Stimulated activated CD4-positive, alpha-beta T cell treated with anti-CD3 and anti-CD28 coated beads, TNF-alpha, amount 100 ng/mL, for 4 hours (primary cell): ENCODE measurements around the gene FBXW4.

ENCODE experiments used
- DNase-seq, 3 experiments: peaks; one replicate each; pipeline ENCODE4 v3.0.0-alpha.2; 2020; ENCODE audit warnings: low read depth in 3 of 3

The FBXW4 gene

DNA sequence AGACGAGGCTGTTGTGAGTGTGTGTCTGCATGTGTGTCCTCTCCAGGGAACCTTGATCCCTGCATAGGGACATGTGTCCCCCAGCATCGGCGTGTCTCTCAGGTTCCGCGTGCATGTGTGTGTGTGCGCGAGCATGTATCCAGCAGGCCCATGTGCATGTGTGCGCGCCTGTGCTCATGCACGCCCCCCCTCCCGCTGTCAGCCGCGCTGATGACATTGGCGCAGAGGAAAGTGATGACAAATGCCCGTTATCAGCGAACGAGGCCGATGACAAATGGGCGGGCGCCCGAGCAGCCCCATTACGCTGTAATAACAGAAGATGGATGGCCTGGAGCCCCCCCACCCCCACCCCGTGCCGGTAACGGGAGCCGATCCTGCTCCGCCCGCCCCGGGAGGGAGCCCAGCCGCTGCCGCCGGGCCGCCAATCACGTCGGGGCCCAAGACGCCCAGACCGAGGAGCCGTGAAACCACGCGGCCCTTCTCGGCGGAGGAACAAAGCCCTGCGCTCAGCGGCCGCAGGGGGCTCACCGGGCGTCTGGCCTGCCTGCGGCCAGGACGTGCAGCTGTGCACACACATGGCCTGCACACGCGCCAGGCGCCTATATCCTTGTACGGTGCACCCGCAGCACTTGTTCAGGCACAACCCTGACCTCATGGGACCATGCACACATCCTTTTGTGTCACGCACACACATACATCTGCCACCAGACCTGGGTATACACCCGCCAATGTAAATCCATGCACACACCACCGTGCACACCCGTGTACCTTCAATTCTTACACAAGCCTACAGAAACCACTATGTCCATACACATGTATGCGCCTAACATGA lies 128.4 kb downstream of the FBXW4 start:
- DNase-seq: no peak

DNA sequence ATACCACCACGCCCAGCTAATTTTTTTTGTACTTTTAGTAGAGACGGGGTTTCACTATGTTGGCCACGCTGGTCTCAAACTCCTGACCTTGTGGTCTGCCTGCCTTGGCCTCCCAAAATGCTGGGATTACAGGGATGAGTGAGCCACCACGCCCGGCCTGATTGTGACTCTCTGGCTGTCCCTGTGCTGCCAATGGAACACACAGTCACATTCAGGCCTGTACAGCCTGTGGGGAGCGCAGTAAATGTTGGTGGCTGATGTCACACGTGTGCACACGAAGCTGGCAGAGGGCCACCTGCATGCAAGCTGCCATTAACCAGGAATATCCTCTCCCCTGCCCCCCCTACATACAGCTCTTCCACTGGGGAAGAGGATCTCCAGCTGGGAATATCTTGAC lies 129.0 kb downstream of the FBXW4 start:
- DNase-seq: no peak

DNA sequence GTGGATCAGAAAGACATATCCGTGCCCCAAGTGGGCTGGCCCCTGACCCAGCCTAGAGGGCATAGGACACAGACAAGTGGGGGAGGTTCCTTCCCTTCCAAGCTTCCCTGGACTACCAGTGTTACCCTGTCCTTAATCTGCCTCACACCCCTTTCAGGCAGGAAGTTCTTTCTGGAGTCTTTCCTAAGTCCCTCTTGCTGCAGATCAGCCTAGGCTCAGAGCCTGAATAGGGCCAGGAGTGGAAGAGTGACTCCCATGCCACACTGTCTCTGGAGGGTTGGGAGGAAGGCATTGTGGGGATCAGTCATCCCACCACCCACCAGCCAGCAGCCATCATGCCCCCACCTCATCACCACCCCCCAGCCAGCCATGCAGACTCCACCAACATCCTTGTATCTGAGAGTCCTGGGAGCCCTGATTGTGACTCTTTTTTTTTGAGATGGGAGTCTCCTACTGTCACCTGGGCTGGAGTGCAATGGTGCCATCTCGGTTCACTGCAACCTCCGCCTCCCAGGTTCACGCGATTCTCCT lies 129.5 kb downstream of the FBXW4 start:
- no peak for DNase-seq

DNA sequence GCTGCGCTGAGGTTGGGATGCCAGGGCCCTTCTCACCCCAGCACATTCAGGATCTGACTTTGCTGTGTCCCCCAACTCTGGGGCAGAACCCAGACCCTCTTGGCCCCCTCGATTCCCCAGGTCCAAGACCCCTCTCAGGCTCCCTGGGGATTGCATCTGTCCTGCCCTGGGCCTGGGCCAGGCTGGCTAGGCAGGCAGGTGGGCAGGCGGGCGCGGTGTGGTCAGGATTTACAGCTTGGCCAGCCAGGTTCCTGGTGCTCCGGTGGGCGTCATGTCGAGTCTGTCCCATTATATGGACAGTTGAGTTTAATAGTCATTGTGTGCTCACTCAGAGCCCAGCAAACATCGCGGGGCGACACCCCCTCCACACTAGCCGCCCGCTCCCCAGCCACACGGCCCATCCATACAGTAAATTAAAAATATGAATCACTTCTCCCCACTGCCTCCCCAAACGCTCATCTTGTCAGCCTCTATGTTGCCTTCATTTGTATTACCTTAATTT lies 130.4 kb downstream of the FBXW4 start:
- no peak for DNase-seq

DNA sequence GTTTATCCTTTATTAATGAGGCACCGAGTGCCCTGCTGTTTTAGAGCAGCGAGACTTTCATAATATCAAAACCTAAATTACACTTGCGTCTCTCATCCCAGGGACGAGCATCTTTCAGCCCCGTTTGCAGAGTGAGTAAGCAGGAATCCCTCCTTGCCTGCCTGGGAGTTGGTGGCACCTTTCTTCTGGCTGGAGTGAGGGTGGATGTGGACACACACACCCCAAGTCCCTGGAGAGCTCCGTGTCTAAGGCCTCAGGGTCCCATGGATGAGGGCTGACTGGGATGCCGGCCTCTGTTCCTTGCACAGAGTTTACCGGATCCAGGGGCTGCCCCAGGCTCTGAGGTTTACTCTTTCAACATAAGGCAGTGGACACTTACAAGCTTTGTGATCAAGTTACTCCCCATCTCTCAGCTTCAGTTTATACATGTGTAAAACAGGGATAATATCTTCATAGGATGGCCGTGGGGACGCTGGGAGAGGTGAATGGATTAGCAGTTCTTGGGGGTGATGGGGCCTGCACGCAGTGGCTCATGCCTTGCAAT lies 131.4 kb downstream of the FBXW4 start:
- DNase-seq: no peak

DNA sequence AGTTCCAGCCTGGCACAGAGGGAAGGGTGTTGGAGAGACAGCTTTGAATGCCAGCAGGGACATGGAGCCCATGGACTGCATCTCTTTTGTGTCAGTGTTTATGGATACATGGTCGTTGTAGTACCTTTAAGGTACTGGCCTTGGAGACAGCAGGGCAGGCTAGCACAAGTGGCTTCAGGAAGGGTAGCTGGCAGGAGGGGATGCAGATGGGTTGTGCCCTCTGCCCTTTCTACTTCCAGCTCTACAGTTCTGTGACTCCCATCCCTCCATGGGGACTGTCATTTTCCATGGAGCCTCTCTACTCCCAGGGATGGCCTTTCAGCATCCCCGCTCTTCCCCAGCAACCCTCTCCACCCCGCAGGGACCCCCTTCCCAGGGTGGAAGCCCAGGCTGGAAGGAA lies 132.0 kb downstream of the FBXW4 start:
- no peak for DNase-seq

DNA sequence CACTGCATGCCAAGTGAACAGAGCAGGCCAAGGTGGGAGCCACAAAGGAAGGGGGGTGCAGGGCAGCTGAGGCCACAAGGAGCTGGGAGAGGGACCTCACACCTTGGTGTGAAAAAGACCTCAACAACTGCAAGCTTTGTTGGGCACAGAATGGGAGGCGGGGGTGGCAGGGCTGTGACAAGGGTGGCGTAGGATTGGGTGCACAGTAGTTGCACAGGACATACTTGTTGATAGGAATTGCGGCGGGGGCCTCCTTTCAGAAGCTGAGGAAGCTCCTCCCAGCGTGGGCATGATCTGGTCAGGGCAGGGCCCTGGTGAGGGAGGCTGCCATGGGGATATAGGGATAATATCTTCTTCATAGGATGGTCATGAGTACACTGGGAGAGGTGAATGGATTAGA lies 132.7 kb downstream of the FBXW4 start:
- DNase-seq: no peak

DNA sequence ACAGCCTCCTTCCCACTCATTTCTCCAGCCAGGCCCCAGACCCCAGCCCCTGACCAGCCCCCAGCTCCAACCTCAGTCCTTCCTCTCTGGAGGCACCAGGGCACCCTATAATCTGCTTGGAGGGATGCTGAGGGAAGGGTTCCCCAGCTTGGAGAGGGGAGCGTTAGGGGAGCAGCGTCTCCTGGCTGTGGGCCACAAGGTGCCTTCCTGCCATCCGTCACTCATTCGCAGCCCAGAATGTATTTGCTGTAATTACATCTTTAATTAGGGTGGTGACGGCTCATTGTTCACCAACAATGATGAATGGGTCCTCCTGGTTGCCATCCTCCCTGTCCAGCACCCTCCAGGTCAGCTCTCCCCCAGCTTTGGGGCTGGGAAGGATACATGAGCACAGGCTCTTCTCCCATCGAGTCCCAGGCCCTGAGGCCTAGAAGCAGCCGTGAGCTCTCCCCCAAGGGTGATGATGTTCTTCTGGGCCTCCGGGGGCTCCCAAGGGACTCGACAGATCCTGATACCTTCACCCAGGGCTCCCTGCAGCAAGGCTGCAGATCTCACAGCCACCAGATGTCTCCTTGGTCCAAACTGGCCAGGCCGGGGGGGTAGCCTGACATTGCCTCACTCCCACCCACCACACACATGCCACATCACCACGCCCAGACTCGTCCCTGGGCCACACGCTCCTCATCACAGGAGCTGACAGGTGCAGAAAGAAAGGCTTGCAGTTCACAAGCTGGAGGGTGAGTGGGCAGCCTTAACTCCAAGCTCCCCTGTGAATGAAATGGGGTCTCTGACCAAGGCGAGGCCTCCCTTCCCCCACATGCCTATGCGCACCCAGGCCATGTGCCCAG lies 133.7 kb downstream of the FBXW4 start:
- DNase-seq: no peak
